Parathyroid adenoma (tissue), 2 donors: ENCODE measurements around the gene PPIF.

Experiments used
- H2AFZ ChIP-seq: fragments of 300-600 bp; sonication (generic); one replicate; pipeline ENCODE4 v1.7.0; 2017; ENCODE audit warnings: antibody characterized with exemption, mild to moderate bottlenecking
- H3K27ac ChIP-seq: fragments of 300-600 bp; sonication (generic); one replicate; pipeline ENCODE4 v1.7.0; 2017
- H3K27me3 ChIP-seq: fragments of 300-600 bp; sonication (generic); one replicate; pipeline ENCODE4 v1.7.0; 2017; ENCODE audit warnings: low read length; ENCODE audit not compliant: control insufficient read depth, insufficient read depth
- H3K36me3 ChIP-seq: fragments of 300-600 bp; sonication (generic); one replicate; pipeline ENCODE4 v1.7.0; 2017; ENCODE audit warnings: low read length; ENCODE audit not compliant: control insufficient read depth, insufficient read depth
- H3K4me1 ChIP-seq: fragments of 300-600 bp; sonication (generic); one replicate; pipeline ENCODE4 v1.7.0; 2017; ENCODE audit warnings: control low read depth
- H3K4me2 ChIP-seq: fragments of 300-600 bp; sonication (generic); one replicate; pipeline ENCODE4 v1.7.0; 2017; ENCODE audit warnings: low read length
- H3K4me3 ChIP-seq: fragments of 300-600 bp; sonication (generic); one replicate; pipeline ENCODE4 v1.7.0; 2017; ENCODE audit warnings: low read depth, low read length
- H3K79me2 ChIP-seq: fragments of 300-600 bp; sonication (generic); one replicate; pipeline ENCODE4 v1.7.0; 2017; ENCODE audit warnings: control low read depth
- H3K9ac ChIP-seq: fragments of 300-600 bp; sonication (generic); one replicate; pipeline ENCODE4 v1.7.0; 2017; ENCODE audit warnings: mild to moderate bottlenecking
- H3K9me3 ChIP-seq: fragments of 300-600 bp; sonication (generic); one replicate; pipeline ENCODE4 v1.7.0; 2017; ENCODE audit warnings: low read length; ENCODE audit not compliant: control insufficient read depth
- TF ChIP-seq, protein P1 (sequence below): fragments of 300-600 bp; sonication (generic); IDR thresholded peaks from one replicate; pipeline ENCODE4 v1.7.0; 2017; ENCODE audit warnings: antibody characterized with exemption, mild to moderate bottlenecking
- donor health status: primary hyperparathyroidism.

Gene PPIF

DNA sequence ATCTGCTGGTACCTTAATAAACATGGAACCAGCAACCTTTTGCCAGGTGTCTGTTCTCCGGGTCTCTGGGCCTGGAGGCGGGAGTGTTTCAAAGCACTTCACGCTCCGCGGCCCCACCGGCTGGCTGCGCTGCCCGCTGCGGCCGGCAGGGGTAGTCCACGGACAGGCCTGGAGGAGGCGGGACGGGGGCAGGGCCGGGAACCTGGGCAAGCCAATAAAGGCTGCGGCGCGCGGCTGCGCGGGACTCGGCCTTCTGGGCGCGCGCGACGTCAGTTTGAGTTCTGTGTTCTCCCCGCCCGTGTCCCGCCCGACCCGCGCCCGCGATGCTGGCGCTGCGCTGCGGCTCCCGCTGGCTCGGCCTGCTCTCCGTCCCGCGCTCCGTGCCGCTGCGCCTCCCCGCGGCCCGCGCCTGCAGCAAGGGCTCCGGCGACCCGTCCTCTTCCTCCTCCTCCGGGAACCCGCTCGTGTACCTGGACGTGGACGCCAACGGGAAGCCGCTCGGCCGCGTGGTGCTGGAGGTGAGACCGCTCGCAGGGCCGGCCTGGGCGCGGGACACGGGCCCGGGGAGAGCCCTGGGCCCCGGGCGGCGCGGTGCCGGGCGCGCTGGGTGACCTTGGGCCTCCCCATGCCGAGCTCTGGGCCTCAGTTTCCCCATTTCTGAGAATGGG, at the start of gene PPIF:
TSS of gene PPIF (plus strand) at position 244 of the 668 bp plus-strand sequence. CDS start at position 324, 80 bp downstream.
- Histone ChIP-seq H3K9me3 (no peaks in the 10 kb centered on the region), H3K27me3 (no peaks in the 10 kb centered on the region), H3K36me3 (no peaks in the 10 kb centered on the region), H2AFZ (peak within 1 kb of the TSS; percentile 77), H3K27ac (peak within 1 kb of the TSS; percentile 71), H3K79me2 (no peaks in the 10 kb centered on the region), H3K4me3 (peak within 1 kb of the TSS; percentile 69), H3K9ac (peak within 1 kb of the TSS; percentile 30), H3K4me2 (peak within 1 kb of the TSS; percentile 94), H3K4me1 (peaks cover 32% of the 10 kb centered on the region)
- TF ChIP-seq, protein P1, sequence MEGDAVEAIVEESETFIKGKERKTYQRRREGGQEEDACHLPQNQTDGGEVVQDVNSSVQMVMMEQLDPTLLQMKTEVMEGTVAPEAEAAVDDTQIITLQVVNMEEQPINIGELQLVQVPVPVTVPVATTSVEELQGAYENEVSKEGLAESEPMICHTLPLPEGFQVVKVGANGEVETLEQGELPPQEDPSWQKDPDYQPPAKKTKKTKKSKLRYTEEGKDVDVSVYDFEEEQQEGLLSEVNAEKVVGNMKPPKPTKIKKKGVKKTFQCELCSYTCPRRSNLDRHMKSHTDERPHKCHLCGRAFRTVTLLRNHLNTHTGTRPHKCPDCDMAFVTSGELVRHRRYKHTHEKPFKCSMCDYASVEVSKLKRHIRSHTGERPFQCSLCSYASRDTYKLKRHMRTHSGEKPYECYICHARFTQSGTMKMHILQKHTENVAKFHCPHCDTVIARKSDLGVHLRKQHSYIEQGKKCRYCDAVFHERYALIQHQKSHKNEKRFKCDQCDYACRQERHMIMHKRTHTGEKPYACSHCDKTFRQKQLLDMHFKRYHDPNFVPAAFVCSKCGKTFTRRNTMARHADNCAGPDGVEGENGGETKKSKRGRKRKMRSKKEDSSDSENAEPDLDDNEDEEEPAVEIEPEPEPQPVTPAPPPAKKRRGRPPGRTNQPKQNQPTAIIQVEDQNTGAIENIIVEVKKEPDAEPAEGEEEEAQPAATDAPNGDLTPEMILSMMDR: peak; percentile 98

DNA sequence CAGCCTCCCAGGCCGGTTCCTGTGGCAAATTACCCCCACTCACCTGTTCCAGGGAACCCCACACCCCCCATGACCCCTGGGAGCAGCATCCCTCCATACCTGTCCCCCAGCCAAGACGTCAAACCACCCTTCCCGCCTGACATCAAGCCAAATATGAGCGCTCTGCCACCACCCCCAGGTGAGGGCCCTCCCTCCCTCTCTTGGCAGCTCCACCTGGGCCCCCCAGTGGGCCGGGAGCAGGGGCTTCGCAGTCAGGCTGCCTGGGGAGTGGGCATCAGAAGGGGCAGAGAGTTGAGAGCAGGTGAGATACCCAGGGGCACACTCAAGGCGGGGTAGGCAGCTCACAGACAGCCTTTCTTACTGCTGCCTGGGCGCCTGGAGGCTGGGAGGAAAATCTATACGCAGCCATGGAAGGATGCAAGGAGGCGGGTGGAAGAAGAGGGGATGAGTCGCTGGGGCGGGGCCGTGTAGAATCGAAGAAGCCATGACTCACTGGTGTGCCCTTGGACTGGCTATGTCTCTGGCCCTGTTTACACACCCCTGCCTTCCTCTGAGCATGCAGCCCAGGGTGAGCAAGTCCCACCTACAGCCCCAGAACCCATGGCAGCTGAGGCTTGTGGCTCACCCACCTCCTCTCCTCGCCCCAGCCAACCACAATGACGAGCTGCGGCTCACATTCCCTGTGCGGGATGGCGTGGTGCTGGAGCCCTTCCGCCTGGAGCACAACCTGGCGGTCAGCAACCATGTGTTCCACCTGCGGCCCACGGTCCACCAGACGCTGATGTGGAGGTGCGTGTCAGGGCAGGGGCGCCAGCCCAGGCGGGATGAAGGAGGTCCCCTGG, 48.6 kb upstream of the PPIF start:
- TF ChIP-seq, protein P1: no peak
- Histone ChIP-seq H3K9ac (no peak overlapping the region), H3K9me3 (no peaks in the 10 kb centered on the region), H3K79me2 (no peaks in the 10 kb centered on the region), H2AFZ (no peak overlapping the region), H3K36me3 (no peaks in the 10 kb centered on the region), H3K27me3 (no peaks in the 10 kb centered on the region), H3K27ac (no peak overlapping the region), H3K4me3 (no peak overlapping the region), H3K4me2 (no peak overlapping the region), H3K4me1 (no peaks in the 10 kb centered on the region)

DNA sequence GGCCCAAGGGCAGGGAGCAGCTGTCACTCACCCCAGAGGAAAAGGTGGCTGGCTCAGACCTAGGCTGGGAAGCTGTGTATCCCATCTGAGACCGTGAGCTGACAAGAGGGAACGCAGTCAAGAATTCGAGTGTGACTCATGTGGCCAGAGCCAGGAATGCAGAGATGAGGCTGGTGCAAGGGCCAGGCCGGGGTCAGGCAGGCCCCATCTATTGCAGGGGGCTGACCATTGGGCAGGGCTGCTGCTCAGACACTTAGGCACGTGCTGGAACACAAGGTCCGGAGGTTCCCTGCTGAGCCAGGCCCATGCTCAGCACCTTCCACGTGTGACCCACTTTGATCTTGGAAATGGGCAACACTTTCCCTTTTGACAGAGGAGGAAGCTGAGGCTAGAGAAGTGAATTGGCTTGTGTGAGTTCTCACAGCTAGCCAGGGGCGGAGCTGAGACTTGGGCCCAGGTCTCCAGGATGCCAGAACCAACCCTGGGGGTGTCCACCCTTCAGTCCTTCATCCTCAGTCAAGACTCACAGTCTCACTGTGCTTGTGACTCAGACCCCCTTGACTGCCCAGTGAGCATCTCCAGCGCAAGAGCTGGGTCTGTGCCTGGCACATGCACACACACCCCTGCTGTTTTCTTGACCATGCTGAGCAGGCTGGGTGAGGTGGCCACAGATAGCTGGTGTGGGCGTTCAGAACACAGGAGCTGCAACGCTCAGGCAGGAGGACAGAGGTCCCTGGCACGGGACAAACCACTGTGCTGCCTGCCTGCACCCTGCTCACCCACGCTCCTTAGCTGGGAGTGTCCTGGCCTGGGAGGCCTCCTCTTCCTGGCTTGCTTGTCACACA, 47.6 kb upstream of the PPIF start:
- H3K4me2 ChIP-seq: no peak overlapping the region
- H3K27me3 ChIP-seq: no peaks in the 10 kb centered on the region
- H3K27ac ChIP-seq: no peak overlapping the region
- no peaks in the 10 kb centered on the region for H3K36me3 ChIP-seq
- no peaks in the 10 kb centered on the region for H3K79me2 ChIP-seq
- no peaks in the 10 kb centered on the region for H3K9me3 ChIP-seq
- no peak overlapping the region for H3K9ac ChIP-seq
- H3K4me3 ChIP-seq: no peak overlapping the region
- H2AFZ ChIP-seq: no peak overlapping the region
- TF ChIP-seq, protein P1: no peak
- no peaks in the 10 kb centered on the region for H3K4me1 ChIP-seq

DNA sequence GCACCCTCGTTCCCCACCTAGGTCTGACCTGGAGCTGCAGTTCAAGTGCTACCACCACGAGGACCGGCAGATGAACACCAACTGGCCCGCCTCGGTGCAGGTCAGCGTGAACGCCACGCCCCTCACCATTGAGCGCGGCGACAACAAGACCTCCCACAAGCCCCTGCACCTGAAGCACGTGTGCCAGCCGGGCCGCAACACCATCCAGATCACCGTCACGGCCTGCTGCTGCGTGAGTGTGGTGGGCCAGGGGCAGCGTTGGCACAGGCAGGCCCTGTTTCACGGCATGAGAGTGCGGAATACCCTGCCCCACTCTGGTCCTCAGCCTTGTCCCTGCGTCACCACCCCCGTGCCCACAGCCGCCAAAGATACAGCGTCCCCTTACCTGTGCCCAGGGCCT, 46.6 kb upstream of the PPIF start:
- no peak overlapping the region for H3K4me3 ChIP-seq
- H3K27me3 ChIP-seq: no peaks in the 10 kb centered on the region
- no peaks in the 10 kb centered on the region for H3K36me3 ChIP-seq
- no peak overlapping the region for H3K9ac ChIP-seq
- TF ChIP-seq, protein P1: no peak
- no peaks in the 10 kb centered on the region for H3K9me3 ChIP-seq
- no peaks in the 10 kb centered on the region for H3K79me2 ChIP-seq
- H3K27ac ChIP-seq: no peak overlapping the region
- H3K4me2 ChIP-seq: no peak overlapping the region
- H3K4me1 ChIP-seq: no peaks in the 10 kb centered on the region
- no peak overlapping the region for H2AFZ ChIP-seq
